OCI-LY3 (cell line): ENCODE results near the gene ASIC1.

ENCODE experiments used
- H2AFZ ChIP-seq: fragments of 200-600, 300-600 bp; shearing (Covaris generic); 2 replicates; pipeline ENCODE4 v1.6.0; 2014; ENCODE audit warnings: antibody characterized with exemption, low read depth, low read length
- H3K27ac ChIP-seq: fragments of 200-600, 300-600 bp; sonication (generic); 2 replicates; pipeline ENCODE4 v1.5.1; 2014; ENCODE audit warnings: mild to moderate bottlenecking, low read length, moderate library complexity, mixed read lengths
- H3K27me3 ChIP-seq: fragments of 200-600, 300-600 bp; sonication (generic); 2 replicates; pipeline ENCODE4 v1.6.1; 2014; ENCODE audit warnings: low read depth, low read length, mixed read lengths
- H3K36me3 ChIP-seq: fragments of 200-600, 300-600 bp; sonication (generic); replicated peaks from 2 replicates; pipeline ENCODE3; 2014; ENCODE audit warnings: low read depth, low read length, mixed read lengths
- H3K4me1 ChIP-seq: fragments of 300-600, 200-600 bp; sonication (generic); 2 replicates; pipeline ENCODE4 v1.6.1; 2014; ENCODE audit warnings: low read length, mixed read lengths
- H3K4me2 ChIP-seq: fragments of 200-600, 300-600 bp; sonication (generic); 2 replicates; pipeline ENCODE4 v1.6.1; 2014; ENCODE audit warnings: low read length, mixed read lengths
- H3K4me3 ChIP-seq: fragments of 300-600, 200-600 bp; sonication (generic); 2 replicates; pipeline ENCODE4 v1.5.1; 2014; ENCODE audit warnings: antibody characterized with exemption, mild to moderate bottlenecking, low read length, moderate library complexity
- H3K79me2 ChIP-seq: fragments of 300-600, 200-600 bp; shearing (Covaris generic); 2 replicates; pipeline ENCODE4 v1.6.1; 2014; ENCODE audit warnings: mild to moderate bottlenecking, low read length, mixed read lengths
- H3K9ac ChIP-seq: fragments of 300-600, 200-600 bp; shearing (Covaris generic); 2 replicates; pipeline ENCODE4 v1.6.0; 2014; ENCODE audit warnings: mild to moderate bottlenecking, low read length, moderate library complexity
- H3K9me3 ChIP-seq: fragments of 200-600, 300-600 bp; shearing (Covaris generic); 2 replicates; pipeline ENCODE4 v1.6.1; 2014; ENCODE audit warnings: low read length, mixed read lengths; ENCODE audit not compliant: insufficient read depth
- H4K20me1 ChIP-seq: fragments of 200-600, 300-600 bp; sonication (generic); 2 replicates; pipeline ENCODE4 v1.6.1; 2016; ENCODE audit warnings: low read length, mixed read lengths; ENCODE audit not compliant: insufficient read depth
- EZH2phosphoT487 ChIP-seq: fragments of 200-600 bp; shearing (Covaris generic); IDR thresholded peaks from 2 replicates; pipeline ENCODE4 v1.6.1; 2018; ENCODE audit warnings: antibody characterized with exemption, mixed run types, low read depth
- TF ChIP-seq, protein P1 (sequence below): fragments of 200-600, 300-600 bp; sonication (generic); IDR thresholded peaks from 2 replicates; pipeline ENCODE4 v1.5.1; 2014; ENCODE audit warnings: antibody characterized with exemption, low read length, low read depth

The ASIC1 gene

DNA sequence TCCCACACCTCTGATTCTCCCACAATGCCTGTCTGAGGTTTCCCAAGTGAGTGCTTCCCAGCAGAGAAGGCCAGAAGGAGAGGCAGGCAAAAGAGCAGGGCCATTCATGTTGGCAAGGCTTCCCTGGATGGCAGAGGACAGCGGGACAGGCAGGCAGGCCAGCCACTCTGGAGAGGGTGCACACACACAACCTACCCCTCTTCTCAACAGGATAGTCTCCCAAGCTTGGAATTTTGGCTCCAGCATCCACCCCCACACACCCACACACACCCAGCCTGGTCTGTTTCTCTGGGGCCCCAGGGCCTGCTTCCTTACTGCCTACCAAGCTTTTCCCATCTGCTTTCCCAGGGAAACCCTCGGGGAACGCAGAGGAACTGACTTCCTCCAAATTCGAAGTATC is 16.7 kb upstream of the ASIC1 start:
- no peaks in the 10 kb centered on the region for H3K4me1 ChIP-seq
- H3K9me3 ChIP-seq, result no peaks in the 10 kb centered on the region
- H4K20me1 ChIP-seq, result no peaks in the 10 kb centered on the region
- H3K9ac ChIP-seq, result no peak overlapping the region
- no peak overlapping the region for H2AFZ ChIP-seq
- H3K4me3 ChIP-seq, result no peak overlapping the region
- H3K79me2 ChIP-seq, result no peaks in the 10 kb centered on the region
- TF ChIP-seq, protein P1, sequence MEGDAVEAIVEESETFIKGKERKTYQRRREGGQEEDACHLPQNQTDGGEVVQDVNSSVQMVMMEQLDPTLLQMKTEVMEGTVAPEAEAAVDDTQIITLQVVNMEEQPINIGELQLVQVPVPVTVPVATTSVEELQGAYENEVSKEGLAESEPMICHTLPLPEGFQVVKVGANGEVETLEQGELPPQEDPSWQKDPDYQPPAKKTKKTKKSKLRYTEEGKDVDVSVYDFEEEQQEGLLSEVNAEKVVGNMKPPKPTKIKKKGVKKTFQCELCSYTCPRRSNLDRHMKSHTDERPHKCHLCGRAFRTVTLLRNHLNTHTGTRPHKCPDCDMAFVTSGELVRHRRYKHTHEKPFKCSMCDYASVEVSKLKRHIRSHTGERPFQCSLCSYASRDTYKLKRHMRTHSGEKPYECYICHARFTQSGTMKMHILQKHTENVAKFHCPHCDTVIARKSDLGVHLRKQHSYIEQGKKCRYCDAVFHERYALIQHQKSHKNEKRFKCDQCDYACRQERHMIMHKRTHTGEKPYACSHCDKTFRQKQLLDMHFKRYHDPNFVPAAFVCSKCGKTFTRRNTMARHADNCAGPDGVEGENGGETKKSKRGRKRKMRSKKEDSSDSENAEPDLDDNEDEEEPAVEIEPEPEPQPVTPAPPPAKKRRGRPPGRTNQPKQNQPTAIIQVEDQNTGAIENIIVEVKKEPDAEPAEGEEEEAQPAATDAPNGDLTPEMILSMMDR, result no peak
- no peak for TF ChIP-seq EZH2phosphoT487
- H3K27me3 ChIP-seq, result no peaks in the 10 kb centered on the region
- no peak overlapping the region for H3K27ac ChIP-seq
- no peaks in the 10 kb centered on the region for H3K36me3 ChIP-seq
- no peak overlapping the region for H3K4me2 ChIP-seq

DNA sequence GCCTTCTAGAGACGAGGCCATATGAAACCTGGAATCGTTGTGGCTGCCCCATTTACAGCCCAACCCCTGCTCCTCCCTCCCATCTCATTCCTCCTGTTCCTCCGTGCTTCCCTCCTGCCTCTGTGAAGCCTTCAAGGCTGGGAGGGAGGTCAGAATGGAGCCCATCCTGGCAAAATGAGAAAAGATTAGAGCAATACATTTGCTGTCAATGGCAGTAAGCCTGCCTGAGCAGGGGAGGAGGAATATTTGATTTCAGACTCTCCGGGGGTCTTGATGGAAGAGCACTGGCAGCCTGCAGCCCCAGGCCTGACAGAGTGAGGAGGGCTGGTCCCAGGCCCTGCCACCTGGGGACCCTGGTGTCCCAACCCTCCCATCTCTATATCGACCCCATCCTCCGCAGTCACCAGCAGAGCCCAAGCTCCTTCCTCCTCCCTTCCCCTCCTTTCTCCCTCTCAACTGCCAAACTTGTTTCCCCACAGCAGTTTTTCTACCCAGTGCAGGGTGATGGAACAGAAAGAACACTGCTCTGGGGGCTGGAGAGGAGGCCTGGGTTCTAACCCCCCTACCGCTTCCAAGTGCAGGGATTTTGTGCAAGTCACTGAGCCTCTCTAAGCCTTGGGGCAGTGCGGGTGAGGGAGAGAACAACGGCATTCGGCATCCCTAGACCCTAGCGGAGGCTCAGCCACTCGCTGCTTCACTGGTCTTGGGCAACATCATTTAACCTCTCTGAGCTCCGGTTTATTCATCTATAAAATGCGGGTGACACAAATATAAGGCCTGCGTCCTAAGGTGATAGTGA is 16.1 kb upstream of the ASIC1 start:
- Histone ChIP-seq H3K4me1 (no peaks in the 10 kb centered on the region), H3K9ac (no peak overlapping the region), H2AFZ (no peak overlapping the region), H3K4me2 (no peak overlapping the region), H3K79me2 (no peaks in the 10 kb centered on the region), H3K27ac (no peak overlapping the region), H3K27me3 (no peaks in the 10 kb centered on the region), H4K20me1 (no peaks in the 10 kb centered on the region), H3K36me3 (no peaks in the 10 kb centered on the region), H3K4me3 (no peak overlapping the region), H3K9me3 (no peaks in the 10 kb centered on the region)
- TF ChIP-seq, protein P1, result no peak
- TF ChIP-seq EZH2phosphoT487, result no peak

DNA sequence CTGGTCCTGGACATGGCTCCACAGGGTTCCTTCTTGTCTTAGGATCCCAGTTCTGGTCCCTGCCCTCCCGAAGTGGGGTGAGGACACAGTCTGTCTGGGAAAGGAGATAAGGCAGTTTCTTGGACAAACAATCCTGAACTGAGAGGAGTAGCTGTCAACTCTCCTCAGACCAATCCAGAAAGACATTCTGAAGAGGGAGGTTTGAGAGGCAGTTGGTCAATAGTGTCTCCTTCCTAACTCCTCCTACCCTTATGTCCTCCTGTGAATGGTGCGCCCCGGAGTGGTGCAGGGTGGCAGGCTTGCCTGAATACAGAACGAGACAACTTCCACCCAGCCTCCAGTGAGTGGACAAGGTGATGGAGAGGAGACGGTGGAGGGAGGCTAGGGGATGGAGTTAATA is 15.4 kb upstream of the ASIC1 start:
- TF ChIP-seq, protein P1, result no peak
- TF ChIP-seq EZH2phosphoT487, result no peak
- no peaks in the 10 kb centered on the region for H3K27me3 ChIP-seq
- H3K27ac ChIP-seq, result no peak overlapping the region
- no peak overlapping the region for H3K4me3 ChIP-seq
- H2AFZ ChIP-seq, result no peak overlapping the region
- no peaks in the 10 kb centered on the region for H3K9me3 ChIP-seq
- H3K4me2 ChIP-seq, result no peak overlapping the region
- H3K36me3 ChIP-seq, result no peaks in the 10 kb centered on the region
- no peak overlapping the region for H3K9ac ChIP-seq
- no peaks in the 10 kb centered on the region for H4K20me1 ChIP-seq
- H3K79me2 ChIP-seq, result no peaks in the 10 kb centered on the region
- no peaks in the 10 kb centered on the region for H3K4me1 ChIP-seq

DNA sequence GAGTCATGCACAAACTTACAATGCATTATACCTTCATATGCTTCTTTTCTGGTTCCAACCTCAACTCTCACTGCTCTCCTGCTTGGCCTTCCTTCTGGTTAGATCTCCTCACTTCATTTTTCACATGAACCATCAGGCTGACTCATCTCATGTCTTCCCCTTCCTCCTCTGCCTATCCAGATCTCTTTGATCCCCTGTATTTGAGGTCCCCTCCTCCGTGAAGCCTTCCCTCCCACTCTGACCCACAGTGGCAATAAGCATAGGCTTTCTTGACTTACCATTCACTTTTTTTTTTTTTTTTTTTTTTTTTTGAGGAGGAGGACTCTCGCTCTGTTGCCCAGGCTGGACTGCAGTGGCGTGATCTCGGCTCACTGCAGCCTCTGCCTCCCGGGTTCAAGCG is 14.7 kb upstream of the ASIC1 start:
- Histone ChIP-seq H3K36me3 (no peaks in the 10 kb centered on the region), H3K27ac (no peak overlapping the region), H3K4me2 (no peak overlapping the region), H3K4me3 (no peak overlapping the region), H3K9ac (no peak overlapping the region), H3K4me1 (no peaks in the 10 kb centered on the region), H3K9me3 (no peaks in the 10 kb centered on the region), H3K27me3 (no peaks in the 10 kb centered on the region), H3K79me2 (no peaks in the 10 kb centered on the region), H2AFZ (no peak overlapping the region), H4K20me1 (no peaks in the 10 kb centered on the region)
- TF ChIP-seq, protein P1, result no peak
- no peak for TF ChIP-seq EZH2phosphoT487
